Activated CD4-positive, alpha-beta T cell treated with anti-CD3 and anti-CD28 coated beads, Interleukin-2, Interleukin-4, amounts not matched to agents 100 ng/mL and 50 ng/mL, durations not matched to agents 16 hours and 8 hours (primary cell): ENCODE data around the gene ATP6V0C.
A peak's percentile ranks its signal among the peaks of the same experiment; 100 is the strongest.
"Not testable (repeated sequence)": the region's sequence is repeated elsewhere in the genome, so short reads cannot be mapped to it uniquely, and the experiment has no call there.

ENCODE experiments used
- DNase-seq: peaks from one replicate; pipeline ENCODE4 v3.0.0-alpha.2; 2020; ENCODE audit warnings: low spot score

The ATP6V0C gene

DNA sequence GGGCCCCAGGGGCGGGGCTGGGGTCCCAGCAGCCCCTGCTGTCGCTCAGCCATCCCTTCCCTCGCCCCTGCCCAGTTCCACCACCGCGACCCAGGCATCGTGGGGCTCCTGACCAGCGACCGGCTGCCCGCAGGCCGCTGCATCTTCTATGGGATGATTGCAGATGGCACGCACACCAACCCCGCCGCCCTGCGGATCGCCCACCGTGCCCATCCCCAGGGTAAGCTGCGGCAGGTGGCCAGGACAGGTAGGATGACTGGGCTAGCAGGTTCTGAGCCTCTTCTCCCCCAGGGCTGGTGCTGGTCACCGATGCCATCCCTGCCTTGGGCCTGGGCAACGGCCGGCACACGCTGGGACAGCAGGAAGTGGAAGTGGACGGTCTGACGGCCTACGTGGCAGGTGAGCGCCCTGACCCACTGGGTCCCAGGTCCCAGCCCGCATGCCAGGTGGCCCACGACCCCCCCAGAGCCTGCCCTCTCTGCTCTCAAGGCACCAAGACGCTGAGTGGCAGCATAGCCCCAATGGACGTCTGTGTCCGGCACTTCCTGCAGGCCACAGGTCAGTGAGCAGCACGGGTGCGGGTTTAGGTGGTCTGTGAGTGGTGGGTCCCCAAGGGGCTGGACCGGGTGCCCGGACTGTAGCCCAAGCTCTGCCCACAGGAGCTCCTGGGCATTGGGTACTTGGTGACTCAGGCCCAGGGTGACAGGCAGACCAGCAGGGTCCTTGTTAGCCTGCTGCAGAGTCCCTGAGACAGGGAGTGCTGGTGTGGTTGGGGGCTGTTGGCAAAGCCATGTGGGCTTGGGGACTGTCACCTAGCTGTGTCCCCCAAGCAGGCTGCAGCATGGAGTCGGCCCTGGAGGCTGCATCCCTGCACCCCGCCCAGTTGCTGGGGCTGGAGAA, 14.7 kb downstream of the ATP6V0C start:
- no peak for DNase-seq

DNA sequence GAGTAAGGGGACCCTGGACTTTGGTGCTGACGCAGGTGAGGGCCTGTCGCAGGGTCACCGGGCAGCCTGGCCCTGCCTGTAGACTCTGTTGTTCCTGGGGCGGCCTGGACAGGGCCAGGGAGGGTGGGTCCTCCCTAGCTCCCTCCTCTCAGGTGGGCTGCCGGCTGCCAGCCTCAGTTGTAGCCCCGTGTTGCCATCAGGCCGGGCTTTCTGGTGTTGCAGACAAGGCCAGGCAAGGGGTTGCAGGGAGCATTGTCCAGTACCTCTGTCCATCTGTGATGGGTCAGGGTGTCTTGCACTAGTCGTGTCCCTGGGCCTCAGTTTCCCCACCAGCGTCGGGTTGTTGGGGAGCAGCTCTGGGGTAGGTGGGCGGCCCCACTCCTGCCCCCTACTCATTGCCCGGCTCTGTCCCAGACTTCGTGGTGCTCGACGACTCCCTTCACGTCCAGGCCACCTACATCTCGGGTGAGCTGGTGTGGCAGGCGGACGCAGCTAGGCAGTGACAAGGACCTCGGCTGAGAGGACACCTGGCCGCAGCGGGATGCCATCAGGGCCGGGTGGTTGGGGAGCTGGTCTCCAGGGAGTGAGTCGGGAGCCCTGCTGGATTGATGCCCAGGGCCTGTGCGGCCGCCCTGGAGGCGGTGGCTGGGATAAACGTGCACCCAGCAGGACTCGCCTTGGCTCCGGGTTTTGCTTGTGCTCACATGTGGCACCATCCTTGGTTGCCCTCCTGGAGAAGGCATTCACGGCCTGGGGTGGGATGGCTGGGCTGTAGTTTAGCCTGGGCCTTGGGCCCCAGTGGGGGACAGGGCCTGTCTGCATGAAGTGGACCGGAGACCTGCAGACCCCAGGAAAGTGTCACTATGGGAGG, 15.5 kb downstream of the ATP6V0C start:
- DNase-seq = no peak

DNA sequence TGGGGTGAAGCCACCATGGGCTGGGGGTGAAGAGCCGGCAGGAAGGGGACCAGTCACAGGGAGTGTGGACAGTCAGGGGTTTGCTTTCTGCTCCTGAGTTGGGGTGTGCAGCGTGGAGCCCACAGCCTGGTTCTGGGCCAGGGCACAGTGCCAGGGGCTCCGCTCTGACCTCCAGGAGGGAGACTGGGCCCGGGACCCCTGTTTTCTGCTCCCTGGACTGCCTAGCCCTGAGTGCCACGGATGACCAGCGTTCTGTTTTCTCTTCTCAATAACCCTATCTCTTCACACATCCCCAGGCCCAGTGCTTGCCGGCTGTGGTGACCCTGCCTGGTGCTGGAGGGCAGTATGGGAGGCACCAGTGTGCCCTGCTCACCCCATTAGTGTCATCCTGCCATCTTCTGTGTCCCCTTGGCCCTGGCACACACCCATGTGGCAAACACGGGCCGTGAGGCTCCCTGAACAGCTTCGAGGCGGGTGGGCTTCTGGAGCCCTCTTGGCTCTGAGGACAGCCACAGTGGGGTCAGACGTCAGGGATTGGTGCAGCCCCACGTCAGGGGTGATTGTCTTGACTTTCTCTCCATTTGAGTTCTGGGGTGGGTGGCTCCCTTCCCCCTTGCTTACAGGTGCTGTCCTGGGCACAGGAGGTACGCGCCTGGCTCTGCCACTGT, 16.3 kb downstream of the ATP6V0C start:
- DNase-seq = no peak

DNA sequence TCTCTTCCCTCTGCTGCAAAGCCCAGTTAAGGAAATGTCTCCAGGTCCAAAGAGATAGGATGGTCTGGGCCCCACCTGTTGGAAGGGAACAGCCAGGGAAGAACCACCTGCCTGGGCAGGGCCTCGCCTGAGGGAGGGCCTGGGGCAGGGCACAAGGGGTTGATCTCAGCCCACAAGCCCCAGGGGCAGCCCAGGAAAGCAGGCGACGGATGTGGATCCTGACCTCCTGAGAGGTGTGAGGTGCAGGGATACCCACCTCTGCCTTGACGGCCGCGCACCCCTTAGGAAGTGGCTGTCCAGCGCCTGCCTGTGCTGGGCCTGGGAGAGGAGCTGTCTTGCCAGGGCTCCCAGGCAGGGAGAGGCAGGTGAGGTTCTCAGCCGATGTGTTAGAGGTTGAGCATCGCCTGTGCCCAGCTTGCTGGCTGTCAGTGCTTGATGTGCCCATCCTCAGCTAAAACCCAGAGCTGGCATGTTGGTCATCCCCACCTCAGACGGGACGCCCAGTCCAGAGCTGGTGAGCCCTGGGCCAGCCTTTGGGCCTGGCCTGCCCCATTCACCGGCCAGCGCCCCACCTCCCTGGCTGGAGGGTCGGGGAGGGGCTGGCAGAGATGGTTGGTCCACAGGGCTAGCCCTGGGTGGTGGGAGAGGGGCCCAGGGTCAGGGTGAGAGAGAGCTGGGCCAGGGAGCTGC, 17.0 kb downstream of the ATP6V0C start:
- DNase-seq = no peak

DNA sequence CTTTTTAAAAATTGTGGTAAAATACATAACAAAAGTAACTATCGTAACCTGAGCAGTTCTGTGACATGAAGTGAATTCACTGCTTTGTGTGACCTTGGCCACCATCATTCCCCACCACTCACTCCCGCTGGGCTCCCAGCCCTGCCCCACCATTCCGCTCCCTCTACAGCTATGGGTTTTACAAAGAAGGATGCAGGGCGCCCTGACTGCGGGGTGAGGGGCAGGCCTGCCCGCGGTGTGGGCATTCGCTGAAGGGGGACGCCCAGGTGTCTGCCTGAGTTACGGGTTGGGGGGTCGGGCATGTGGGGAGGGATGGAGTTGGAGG, 17.6 kb downstream of the ATP6V0C start, which contains the start of gene CEMP1:
Gene CEMP1, minus strand, starts transcription at position 38 of the 325 bp plus-strand sequence. CDS start 335 bp downstream, outside the sequence.
- no peak for DNase-seq

DNA sequence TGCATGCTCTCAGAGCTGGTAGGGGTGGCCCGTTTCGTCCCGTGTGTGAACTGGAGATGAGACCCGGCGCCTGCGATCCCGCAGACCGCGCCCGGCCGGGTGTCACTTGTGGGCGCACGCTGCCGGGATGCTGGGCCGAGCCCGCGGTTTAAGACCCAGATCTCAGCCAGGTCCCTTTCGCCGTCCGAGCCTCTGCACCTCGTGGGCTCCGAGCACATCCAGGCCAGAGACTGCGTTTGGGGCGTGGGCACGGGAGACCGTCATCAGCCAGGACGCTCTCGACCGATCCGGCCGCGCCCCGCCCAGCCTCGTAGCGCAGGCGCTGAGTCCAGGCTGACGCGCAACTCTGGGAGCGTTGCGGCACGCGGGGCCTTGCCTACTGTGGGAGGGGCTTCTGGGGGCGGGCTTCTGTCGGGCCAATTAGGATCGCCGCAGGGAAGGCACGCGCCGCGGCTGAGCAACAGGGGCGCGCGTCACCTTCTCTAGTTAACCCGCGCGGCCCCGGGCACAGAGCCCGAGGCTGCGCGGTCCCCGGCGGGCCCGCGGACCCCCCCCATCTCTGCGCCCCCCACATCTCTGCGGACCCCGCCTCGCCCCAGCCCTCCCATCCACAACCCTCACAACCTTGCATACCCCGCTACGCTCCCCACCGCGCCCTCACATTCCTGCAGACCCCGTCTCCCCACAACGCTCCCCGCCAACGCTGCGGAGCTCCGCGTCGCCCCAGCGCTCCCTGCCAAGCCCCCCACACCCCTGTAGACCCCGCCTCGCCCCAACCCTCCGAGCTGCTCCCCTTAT, 18.1 kb downstream of the ATP6V0C start:
- peak; percentile 98 for DNase-seq

DNA sequence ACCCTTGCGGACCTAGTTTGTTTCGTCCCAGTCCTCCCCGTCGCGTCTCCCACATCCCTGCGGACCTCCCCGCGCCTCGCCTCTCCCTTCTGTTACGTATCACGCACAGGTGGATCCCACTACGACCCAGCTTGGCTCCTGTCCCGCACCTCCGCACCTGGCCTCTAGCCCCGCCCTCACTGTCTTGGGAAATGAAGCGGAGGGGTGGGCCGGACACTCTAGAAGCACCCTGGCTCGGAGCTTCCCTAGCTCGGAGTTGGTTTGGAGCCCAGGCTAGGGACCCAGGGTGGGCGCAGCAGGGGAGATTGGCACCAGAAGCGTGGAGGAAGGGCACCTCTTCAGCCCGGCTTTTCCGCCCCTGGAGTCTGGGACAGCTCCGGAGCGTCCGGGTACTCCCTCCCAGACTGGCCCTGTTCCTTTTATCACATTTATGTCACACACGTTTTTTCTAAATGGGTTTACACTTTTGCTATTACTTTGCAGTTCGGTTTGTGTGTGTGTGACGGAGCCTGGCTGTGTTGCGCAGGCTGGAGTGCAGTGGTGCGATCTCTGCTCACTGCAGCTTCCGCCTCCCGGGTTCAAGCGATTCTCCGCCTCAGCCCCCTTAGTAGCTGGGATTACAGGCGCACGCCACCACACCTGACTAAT, 18.9 kb downstream of the ATP6V0C start:
- DNase-seq = peak; percentile 80

DNA sequence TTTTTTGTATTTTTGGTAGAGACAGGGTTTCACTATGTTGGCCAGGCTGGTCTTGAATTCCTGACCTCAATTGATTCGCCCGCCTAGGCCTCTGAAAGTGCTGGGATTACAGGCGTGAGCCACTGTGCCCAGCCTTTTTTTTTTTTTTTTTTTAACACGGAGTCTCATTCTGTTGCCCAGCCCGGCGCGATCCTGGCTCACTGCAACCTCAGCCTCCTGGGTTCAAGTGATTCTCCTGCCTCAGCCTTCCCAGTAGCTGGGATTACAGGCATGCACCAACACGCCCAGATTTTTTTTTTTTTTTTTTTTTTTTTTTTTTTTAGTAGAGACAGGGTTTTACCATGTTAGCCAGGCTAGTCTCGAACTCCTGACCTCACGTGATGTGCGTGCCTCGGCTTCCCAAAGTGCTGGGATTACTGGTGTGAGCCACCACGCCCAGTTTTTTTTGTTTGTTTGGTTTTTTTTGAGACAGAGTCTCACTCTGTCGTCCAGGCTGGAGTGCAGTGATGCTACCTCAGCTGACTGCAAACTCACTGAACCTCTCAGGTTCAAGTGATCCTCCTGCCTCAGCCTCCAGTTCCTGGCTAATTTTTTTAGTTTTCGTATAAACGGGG, 19.5 kb downstream of the ATP6V0C start:
- not testable (repeated sequence) for DNase-seq

DNA sequence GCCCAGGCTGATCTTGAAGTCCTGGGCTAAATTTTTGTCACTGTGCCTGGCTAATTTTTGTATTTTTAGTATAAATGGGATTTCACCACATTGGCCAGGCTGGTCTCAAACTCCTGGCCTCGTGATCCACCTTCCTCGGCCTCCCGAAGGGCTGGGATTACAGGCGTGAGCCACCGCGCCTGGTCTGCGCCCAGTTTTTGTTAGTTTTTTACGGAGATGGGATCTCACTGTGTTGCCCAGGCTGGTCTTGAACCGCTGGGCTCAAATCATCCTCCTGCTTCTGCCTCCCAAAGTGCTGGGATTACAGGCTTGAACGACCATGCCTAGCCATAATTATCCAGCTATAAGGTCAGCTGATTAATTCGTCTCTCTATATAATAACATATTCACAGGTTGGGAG, 20.2 kb downstream of the ATP6V0C start:
- DNase-seq = no peak

DNA sequence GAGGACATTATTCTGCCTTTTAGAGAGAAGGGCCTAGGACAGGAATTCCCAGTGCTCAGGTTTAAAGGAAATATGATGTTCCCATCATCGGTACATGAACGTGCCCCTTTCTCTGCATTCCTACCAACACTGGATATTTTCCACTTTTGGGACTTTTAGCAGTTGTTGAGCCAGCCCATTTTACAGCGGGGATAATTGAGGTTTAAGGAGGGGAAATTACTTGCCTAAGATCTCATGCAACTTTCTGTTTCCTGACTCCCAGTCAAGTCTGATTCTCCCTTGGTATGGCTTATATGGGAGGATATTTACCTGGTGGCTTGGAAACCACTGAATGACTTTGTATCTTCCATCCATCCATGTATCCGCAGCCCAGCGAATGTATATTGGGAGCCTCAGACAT, 20.6 kb downstream of the ATP6V0C start:
- not testable (repeated sequence) for DNase-seq

DNA sequence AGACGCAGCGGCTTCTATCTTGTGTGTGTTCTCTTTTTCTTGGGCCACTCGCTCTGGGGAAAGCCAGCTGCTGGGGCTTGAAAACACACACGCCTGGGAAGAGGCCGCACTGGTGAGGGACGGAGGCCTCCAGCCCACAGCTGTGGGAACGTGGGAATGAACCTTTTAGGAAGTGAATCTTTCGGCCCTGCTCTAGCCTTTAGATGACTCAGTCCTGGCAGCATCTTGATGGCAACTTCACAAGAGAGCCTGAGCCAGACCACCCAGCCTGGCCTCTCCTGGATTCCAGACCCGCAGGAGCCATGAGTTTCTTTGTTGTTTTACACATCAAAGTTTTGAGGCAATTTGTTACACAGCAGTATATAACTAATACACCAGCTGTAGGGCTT, 21.9 kb downstream of the ATP6V0C start:
- DNase-seq = no peak

DNA sequence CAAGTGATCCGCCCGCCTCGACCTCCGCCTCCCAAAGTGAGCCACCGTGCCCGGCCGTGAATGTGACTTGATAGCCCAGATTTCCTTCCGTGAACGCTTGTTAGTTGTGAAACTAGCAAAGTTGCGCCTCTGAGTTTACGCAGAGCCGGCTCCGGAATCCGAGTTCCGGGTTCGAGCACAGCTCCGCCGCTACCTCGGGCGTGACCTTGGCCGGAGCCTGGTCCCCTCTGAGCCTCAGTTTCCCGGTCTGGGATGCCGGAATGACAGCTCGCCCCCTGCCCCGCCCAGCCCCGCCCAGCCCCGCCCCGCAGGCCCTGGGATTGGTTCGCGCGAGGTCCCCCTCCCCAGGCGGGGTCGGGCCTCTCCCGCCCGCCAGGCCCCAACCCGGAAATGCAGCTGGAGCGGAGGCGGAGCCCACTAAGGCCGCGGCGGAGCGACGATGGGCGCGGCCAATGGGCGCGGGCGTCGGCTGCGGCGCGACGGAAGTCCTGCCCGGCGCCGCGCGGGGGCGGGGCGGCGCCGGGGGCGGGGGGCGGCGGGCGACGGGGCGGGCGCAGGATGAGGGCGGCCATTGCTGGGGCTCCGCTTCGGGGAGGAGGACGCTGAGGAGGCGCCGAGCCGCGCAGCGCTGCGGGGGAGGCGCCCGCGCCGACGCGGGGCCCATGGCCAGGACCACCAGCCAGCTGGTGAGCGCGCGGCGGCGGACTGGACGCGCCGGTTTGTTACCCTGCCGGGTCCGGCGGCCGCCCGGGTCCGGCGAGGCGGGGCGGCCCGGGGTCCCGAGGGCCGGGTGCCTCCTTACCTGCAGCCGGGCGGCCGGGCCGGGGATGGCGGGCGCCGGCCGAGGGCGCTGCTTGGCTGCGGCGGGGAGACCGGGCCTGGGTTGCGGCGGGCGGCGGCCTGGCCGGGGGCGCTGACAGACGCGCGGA, 24.0 kb downstream of the ATP6V0C start, which contains the start of gene PDPK1:
Gene PDPK1, plus strand, starts transcription at position 571 of the 929 bp plus-strand sequence. Its CDS starts 92 bp downstream, at position 663.
- peak; percentile 94 for DNase-seq

DNA sequence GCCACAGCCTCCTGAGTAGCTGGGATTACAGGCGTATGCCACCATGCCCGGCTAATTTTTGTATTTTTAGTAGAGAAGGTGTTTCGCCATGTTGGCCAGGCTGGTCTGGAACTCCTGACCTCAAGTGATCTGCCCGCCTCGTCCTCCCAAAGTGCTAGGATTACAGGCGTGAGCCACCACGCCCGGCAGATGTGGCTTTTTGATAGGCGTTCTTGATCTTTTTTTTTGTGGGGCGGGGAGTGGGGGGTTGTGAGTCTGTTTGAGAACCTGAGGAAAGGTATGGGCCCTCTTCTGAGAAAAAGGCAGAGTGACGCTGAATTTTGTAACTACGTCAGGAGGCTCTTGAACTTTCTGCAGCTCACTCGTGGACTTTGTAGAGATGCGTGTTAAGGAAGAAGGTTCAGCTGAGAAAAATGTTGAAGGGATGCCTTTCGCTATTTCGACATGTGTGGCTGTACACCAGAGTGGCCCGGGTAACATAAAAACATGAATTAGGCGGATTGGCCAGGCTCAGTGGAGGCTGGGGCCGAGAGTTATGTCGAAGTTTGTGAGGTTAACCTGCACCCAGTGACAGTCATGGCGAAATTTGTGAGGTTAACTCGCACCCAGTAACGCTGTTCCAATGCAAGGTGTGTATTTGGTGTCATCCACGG, 25.6 kb downstream of the ATP6V0C start:
- not testable (repeated sequence) for DNase-seq

DNA sequence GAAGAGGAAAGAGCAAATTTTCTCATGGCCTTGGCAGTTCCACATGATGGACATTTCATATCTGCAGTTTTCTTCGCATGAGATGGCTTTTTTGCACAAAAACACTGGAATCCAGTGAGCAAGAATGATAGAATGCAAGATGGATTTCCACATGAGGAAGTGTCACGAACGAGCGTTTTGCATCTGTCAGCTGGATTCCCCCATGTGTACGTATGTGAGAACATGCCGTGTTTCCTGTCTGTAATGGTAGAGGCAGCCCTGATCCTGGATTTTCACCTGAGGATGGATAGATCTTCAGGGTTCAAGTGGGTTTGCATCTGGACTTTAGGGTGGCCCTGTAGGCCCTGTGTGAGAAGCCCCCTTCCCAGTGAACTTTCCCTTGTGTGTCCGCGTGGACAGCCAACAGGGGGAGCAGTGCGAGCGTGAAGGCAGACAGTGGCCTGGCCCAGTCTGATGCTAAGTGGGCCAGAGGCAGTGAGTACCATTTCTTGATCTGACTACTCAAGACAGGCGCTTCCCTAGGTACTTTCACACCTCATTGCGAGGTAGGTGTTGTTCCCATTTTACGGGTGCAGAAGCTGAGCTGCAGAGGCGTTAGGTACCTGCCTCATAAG, 26.2 kb downstream of the ATP6V0C start:
- not testable (repeated sequence) for DNase-seq

DNA sequence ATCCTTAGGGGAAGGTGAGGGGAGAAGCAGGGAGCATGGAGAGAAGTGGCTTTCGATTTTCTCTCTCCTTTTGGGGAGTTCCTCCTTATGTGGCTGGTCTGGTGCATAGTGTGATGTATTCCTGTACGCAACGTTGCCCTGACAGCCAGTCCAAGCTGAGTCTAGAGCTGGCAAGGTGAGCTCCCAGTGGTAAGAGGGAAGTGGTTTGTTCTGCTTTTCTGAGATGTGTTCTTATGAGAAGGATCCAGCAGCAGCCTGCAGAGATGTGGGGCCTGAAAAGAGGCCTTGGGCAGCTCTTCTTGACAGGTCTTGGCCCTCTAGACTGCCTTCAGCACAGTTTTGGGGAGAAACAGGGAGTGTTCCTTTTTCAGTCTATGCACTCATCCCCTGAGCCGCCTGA, 27.2 kb downstream of the ATP6V0C start:
- not testable (repeated sequence) for DNase-seq

DNA sequence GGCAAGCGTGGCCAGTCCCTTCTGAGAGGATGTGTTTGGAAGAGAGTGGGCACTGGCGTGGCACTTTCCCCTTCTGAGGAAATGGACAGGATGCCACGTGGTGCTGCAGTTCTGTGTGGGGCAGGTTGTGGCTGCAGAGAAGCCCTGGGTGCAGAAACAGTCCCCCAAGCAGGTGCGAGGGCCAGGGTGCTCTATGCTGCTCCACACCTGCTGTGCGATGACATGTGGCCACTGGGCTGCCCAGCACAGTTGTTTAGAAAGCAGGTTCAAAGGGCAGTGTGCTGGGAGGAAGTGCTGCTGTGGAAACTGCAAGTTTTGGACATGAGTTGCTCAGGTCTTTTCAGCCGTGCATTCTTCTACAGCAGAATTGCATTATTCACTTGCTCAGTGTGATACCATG, 27.7 kb downstream of the ATP6V0C start:
- not testable (repeated sequence) for DNase-seq

DNA sequence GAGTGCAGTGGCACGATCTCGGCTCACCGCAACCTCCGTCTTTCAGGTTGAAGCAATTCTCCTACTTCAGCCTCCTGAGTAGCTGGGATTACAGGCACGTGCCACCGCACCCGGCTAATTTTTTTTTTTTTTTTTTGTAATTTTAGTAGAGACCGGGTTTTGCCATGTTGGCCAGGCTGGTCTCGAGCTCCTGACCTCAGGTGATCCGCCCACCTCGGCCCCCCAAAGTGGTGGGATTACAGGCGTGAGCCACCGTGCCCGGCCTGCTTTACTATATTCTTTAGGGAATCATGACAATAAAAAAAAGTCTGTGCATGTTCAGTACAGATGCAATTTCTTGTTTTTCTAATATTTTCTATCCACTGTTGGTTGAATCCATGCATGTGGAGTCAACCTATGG, 30.0 kb downstream of the ATP6V0C start:
- DNase-seq = not testable (repeated sequence)
